Large intestine (tissue), 3 donors: ENCODE measurements around the gene ZNF726. TPM values are rescaled to one million over a fixed set of nuclear protein-coding genes. Genes with fewer than 3 reads are reported as not detected.
"Not testable (repeated sequence)": the region's sequence is repeated elsewhere in the genome, so short reads cannot be mapped to it uniquely, and the experiment has no call there.

Source experiments
- DNase-seq, 2 donors: peaks; one replicate each; pipeline versions ENCODE4 v3.0.0 to v3.0.0-alpha.2; 2013
- H3K27ac ChIP-seq: one replicate; pipeline ENCODE4 v1.5.1; 2013; ENCODE audit warnings: low read length
- H3K27me3 ChIP-seq: 2 replicates; pipeline ENCODE4 v1.6.1; 2013; ENCODE audit warnings: low read length; ENCODE audit not compliant: control insufficient read depth, insufficient read depth
- H3K36me3 ChIP-seq: 2 replicates; pipeline ENCODE4 v1.6.1; 2013; ENCODE audit warnings: low read length; ENCODE audit not compliant: control insufficient read depth, insufficient read depth
- H3K4me1 ChIP-seq: one replicate; pipeline ENCODE4 v1.6.1; 2013; ENCODE audit warnings: low read length; ENCODE audit not compliant: control insufficient read depth, insufficient read depth
- H3K4me3 ChIP-seq: one replicate; pipeline ENCODE4 v1.5.1; 2013; ENCODE audit warnings: low read length
- H3K9me3 ChIP-seq: one replicate; pipeline ENCODE4 v1.6.1; 2013; ENCODE audit warnings: mild to moderate bottlenecking, low read depth, low read length, moderate library complexity; ENCODE audit not compliant: control insufficient read depth
- whole genome bisulfite sequencing: methylation state at CpG from one replicate; pipeline ENCODE4 v1.1.5; 2013; ENCODE audit warnings: low lambda C conversion rate; ENCODE audit not compliant: insufficient coverage; 5-methylcytosine and 5-hydroxymethylcytosine counted together
- polyA plus RNA-seq: library from polyadenylated mRNA; unstranded; fragments of 120-200 nt; gene quantifications from one replicate; pipeline ENCODE4 v1.2.1, GENCODE V29; 2013

The ZNF726 gene
- polyA plus RNA-seq, 1 donor, result 4.5 TPM

GRCh38 chr19:23971598-23971997, 56.9 kb downstream of the ZNF726 start:
- Histone ChIP-seq H3K27me3 (peaks cover 21% of the 10 kb centered on the region), H3K4me1 (no peaks in the 10 kb centered on the region), H3K36me3 (no peaks in the 10 kb centered on the region), H3K9me3 (peaks cover 6% of the 10 kb centered on the region), H3K27ac (no peak overlapping the region), H3K4me3 (no peak overlapping the region)
- WGBS, result no CpG with 5 or more reads among the region's 32 CpGs
- no peak for DNase-seq

- WGBS, result no CpG with 5 or more reads among the region's 16 CpGs
- no peak overlapping the region for H3K4me3 ChIP-seq
- no peak overlapping the region for H3K27ac ChIP-seq
- DNase-seq, result no peak
- H3K9me3 ChIP-seq, result peaks cover 6% of the 10 kb centered on the region
- no peaks in the 10 kb centered on the region for H3K36me3 ChIP-seq
- no peaks in the 10 kb centered on the region for H3K4me1 ChIP-seq
- H3K27me3 ChIP-seq, result peaks cover 21% of the 10 kb centered on the region
Observed at GRCh38 chr19:23972161-23972560, 57.5 kb downstream of the ZNF726 start.

- WGBS, result no CpG with 5 or more reads among the region's 2 CpGs
- no peak overlapping the region for H3K4me3 ChIP-seq
Observed at GRCh38 chr19:23974941-23975340, 60.3 kb downstream of the ZNF726 start.

GRCh38 chr19:23976631-23977030, 61.9 kb downstream of the ZNF726 start:
- not testable (repeated sequence) for H3K4me1 ChIP-seq, H3K36me3 ChIP-seq, H3K9me3 ChIP-seq, DNase-seq, H3K27ac ChIP-seq, H3K4me3 ChIP-seq
- WGBS, result no CpG with 5 or more reads among the region's 3 CpGs
- peaks cover 13% of the 10 kb centered on the region for H3K27me3 ChIP-seq

More at GRCh38 chr19:23974941-23975340, 60.3 kb downstream of the ZNF726 start:
- Histone ChIP-seq H3K36me3 (no peaks in the 10 kb centered on the region), H3K9me3 (peaks cover 6% of the 10 kb centered on the region), H3K27me3 (peaks cover 21% of the 10 kb centered on the region), H3K4me1 (no peaks in the 10 kb centered on the region), H3K27ac (no peak overlapping the region)
- no peak for DNase-seq

GRCh38 chr19:23977256-23977655, 62.6 kb downstream of the ZNF726 start:
- not testable (repeated sequence) for H3K27ac ChIP-seq, H3K4me1 ChIP-seq, H3K4me3 ChIP-seq, H3K27me3 ChIP-seq, H3K9me3 ChIP-seq, DNase-seq, H3K36me3 ChIP-seq
- WGBS, result no CpG with 5 or more reads among the region's 3 CpGs

- Histone ChIP-seq H3K27ac (no peak overlapping the region), H3K4me1 (no peaks in the 10 kb centered on the region), H3K9me3 (peaks cover 5% of the 10 kb centered on the region), H3K27me3 (no peaks in the 10 kb centered on the region), H3K36me3 (no peaks in the 10 kb centered on the region), H3K4me3 (no peak overlapping the region)
- WGBS, result no CpG with 5 or more reads among the region's 1 CpG
- no peak for DNase-seq
Observed at GRCh38 chr19:23978068-23978467, 63.4 kb downstream of the ZNF726 start.

- no peaks in the 10 kb centered on the region for H3K9me3 ChIP-seq
- no CpG with 5 or more reads among the region's 2 CpGs for WGBS
- H3K36me3 ChIP-seq, result no peaks in the 10 kb centered on the region
- no peak overlapping the region for H3K4me3 ChIP-seq
- no peak overlapping the region for H3K27ac ChIP-seq
- no peaks in the 10 kb centered on the region for H3K27me3 ChIP-seq
- no peak for DNase-seq
- no peaks in the 10 kb centered on the region for H3K4me1 ChIP-seq
Observed at GRCh38 chr19:23980805-23981204, 66.1 kb downstream of the ZNF726 start.

GRCh38 chr19:23981863-23982262, 67.2 kb downstream of the ZNF726 start:
- no peak for DNase-seq
- Histone ChIP-seq H3K27me3 (no peaks in the 10 kb centered on the region), H3K36me3 (no peaks in the 10 kb centered on the region), H3K4me3 (no peak overlapping the region), H3K9me3 (no peaks in the 10 kb centered on the region), H3K4me1 (no peaks in the 10 kb centered on the region), H3K27ac (no peak overlapping the region)
- WGBS, result no CpG with 5 or more reads among the region's 2 CpGs

- no CpG with 5 or more reads among the region's 1 CpG for WGBS
- no peak for DNase-seq
- H3K4me1 ChIP-seq, result no peaks in the 10 kb centered on the region
Observed at GRCh38 chr19:23983406-23983805, 68.7 kb downstream of the ZNF726 start.

More at GRCh38 chr19:23983406-23983805, 68.7 kb downstream of the ZNF726 start:
- Histone ChIP-seq H3K4me3 (no peak overlapping the region), H3K36me3 (no peaks in the 10 kb centered on the region), H3K9me3 (no peaks in the 10 kb centered on the region), H3K27ac (no peak overlapping the region), H3K27me3 (no peaks in the 10 kb centered on the region)
